ENCODE results near the gene DOCK4.

The DOCK4 gene

GRCh38 chr7:112157072-112157471, 49.1 kb downstream of the DOCK4 start:
- no peak for DNase-seq (ENCODE audit: low spot score)

DNA sequence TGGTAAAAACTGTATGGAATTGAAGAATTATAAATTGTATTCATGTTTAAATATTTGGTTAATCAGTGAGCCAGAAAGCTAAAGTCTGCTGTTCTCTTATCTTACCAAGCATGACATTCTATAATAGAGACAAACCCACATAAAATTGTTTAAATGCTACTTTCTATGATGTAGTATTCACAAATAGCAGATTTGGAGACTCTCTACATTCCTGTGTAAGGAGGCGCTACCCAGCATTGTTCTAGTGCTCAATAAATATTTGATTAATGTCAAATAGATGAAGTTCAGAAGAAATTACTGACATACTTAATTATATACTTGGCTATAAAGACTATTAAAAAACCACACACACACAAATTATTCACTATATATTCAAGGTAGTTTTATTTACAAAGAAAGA, 49.8 kb downstream of the DOCK4 start:
- DNase-seq (ENCODE audit: low spot score): no peak

DNA sequence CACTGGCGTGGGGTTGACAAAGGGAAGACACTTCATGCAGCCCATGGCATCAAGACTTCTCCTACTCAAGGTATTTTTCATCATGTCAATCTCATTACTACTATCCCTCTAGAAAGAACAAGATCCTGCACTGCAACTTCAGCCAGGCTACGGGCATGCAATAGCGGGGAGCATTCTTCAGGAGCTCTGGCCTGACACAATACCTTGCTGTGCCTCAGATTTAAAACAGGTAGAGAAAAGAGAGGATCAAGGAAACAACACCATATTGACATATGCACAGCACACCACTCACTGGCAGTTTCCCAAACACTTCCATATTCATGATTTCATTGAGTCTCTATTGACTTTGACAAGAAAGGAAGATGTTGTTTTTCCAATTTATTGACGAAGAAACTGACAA, 51.5 kb downstream of the DOCK4 start:
- DNase-seq (ENCODE audit: low spot score): no peak

- DNase-seq (ENCODE audit: low spot score): no peak
Measured at GRCh38 chr7:112152186-112152585, 54.0 kb downstream of the DOCK4 start.

DNA sequence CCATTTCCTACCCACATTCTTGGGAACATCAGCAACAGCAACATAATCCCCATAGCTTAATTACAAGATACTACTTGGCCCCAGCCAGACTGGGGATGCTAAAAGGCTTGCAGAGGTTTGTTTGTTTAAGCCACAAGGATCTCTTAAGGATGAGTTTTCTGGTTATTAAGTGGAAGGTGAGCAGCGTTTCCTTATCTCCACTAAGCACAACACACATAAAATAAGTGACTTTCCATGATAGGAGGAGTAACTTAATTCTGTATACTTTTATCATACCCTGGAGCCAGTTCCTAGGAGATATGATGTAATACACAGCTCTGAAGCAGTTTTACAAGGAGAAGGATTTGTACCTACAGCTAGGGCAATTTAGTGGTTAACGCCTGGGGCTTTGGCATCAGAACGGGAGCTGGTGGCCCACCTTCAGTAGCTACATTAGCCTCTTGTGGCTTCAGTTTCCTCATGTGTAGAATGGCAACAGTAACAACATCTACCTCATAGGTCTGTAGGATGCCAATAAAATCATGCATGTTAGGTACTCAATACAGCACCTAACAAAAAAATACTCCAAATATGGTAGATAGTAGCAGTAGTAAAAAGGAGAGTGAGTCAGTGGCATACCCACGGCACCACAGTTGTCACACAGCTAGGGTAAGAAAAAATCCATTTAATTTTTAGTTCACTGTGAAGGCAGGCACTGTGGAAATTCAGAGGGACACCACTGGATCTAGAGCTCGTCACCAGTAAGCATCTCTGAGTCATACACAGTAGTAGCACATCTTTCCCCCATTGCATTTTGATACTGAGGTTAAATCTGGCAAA, 55.2 kb downstream of the DOCK4 start:
- no peak for DNase-seq (ENCODE audit: low spot score)

DNA sequence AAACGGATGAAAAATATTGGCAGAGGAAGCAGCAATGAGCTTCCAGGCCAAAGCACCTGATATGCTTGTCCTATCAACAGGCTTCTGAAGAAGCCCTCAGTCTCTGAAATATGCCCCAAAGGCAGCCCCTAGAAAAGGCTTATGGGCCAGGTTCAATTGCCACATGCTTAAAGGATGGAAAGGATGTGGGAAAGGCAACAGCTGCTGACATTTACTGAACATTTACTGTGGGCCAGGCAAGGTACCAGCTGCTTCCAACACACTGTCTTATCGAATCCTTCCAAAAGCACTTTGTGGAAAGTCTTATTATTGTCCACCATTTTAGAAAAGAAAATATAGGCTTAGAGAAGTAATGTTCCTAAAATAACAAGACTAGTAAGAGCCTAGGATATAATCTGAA, 56.5 kb downstream of the DOCK4 start:
- no peak for DNase-seq (ENCODE audit: low spot score)

GRCh38 chr7:112147793-112148361, 58.3 kb downstream of the DOCK4 start:
- no peak for DNase-seq (ENCODE audit: low spot score)

- DNase-seq (ENCODE audit: low spot score): no peak
Measured at GRCh38 chr7:112145206-112145605, 61.0 kb downstream of the DOCK4 start.

DNA sequence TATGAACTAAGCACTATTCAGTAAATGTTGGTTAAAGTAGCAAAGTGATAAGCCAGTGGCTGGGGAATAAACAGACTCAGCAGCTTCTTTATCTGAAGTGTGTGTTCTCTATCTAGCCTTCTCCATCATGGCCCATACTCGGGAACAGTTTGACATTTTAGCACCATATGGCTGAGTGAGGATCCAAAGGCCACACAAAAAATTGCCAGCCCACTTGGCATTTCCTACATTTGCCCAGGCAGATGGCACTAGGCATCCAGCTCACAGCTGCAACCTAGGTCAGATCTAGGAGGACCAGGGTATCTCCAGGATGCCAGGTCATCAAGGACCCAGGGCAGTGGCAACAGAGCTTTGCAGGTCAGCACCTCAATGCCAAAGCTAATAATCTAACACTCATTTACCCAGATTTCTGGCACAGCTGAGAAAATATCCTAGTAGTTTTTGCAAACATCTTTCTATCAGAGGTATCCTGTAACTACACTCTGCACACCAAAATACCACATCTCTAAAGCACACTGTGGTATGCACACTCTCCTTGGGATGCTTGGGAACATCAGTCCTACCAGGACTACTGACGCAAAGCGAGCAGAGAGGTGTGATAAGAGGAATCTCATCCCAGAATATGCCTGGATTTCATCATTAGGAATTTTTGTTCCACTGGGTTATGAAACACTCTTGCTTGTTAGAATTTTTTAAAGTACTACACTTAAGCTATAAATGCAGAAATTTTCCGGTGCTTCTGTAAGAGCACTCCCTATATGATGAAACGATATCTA, 61.7 kb downstream of the DOCK4 start:
- no peak for DNase-seq (ENCODE audit: low spot score)

DNA sequence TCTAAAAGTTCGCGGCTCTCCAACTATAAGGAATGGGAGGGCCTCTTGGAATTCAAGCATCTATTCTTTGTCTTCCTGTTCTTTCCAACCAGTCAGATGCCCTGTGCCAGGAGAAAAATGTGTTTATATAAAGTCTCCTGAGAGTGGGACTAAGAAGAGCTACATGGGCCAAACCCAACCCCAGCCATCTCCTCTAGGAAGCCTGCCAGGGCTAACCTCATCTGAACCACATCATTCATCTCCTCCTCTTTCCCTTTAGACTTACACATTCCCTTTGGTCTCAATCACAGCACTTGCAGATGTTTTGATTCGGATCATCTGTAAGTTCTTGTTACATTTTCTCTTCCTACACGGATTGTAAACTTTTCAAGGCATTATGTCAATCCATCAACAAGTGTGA, 62.6 kb downstream of the DOCK4 start:
- no peak for DNase-seq (ENCODE audit: low spot score)

DNA sequence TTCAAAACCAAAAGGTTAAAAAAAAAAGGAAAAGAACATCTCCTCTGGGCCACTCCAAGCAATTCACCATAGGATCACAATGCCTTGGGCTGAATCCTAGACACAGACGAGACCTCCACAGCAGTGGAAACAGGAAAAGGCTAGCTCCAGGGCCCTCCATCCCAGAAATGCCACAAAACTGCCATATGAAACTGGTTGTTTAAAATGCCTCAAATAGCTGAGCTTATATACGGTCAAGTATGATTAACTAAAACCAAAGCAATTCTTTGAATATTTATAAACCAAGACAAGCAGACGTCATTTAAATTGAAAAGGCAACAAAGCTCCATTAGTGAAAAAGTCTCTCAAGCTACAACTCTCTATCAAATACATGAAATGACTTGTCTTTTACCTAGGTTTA, 63.1 kb downstream of the DOCK4 start:
- no peak for DNase-seq (ENCODE audit: low spot score)

DNA sequence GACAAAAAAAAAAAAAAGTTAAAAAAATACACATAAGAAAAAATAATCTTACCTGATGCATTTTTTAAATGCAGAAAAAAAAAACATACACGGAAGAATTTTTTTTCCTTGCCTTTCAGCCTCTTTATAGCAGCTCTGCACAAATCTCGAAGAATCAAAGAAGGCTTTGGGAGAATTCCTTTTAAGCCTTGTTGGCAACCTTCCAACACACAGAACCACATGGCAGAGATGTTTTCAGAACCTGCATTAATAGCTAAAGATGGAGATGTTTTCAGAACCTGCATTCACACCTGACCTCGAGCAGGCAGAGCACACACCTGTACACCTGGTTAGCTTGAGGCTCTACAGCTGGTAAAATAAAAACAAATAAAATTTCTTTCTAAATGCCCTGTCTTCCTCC, 65.6 kb downstream of the DOCK4 start:
- no peak for DNase-seq (ENCODE audit: low spot score)

DNA sequence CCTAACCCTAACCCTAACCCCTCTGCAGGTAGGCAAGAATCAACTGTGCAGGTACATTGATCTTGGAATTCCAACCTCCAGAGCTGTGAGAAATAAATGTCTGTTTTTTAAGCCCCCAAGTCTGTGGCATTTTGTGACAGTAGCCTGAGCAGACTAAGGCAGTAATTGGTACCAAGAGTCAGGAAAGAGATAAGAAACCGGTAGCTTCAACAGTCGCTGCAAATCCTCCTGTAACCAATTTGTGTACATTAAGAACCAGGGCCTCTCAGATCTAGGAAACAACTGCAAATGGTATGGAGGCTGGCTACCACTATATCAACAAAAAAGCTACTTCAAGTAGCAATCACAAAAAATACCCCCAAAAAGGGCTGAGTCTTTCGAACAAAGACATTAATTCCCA, 67.3 kb downstream of the DOCK4 start:
- no peak for DNase-seq (ENCODE audit: low spot score)

DNA sequence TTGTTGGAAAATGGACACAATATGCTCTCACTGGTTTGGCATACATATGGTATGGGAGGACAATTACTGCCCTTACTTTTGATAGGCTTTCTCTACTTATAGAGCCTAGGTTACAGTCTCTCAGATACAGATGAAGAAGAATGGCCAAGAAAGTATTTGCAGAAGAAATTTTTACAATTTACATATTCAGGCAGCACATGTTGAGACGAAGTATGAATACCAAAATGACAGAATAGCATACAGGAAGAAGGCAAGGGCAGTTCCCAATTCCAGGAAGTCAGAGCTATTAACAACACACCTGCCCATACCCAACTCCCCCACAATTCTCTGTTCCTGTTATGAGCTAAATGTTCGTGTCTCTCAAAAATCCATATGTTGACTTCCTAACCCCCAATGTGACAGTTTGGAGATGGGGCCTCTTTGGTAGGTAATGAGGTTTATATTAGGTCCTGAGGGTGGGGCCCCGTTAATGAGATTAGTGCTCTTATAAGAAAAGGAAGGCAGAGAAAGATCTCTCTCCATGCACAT, 67.8 kb downstream of the DOCK4 start:
- DNase-seq (ENCODE audit: low spot score): no peak

- DNase-seq (ENCODE audit: low spot score): no peak
Measured at GRCh38 chr7:112137141-112138101, 68.8 kb downstream of the DOCK4 start.

- no peak for DNase-seq (ENCODE audit: low spot score)
Measured at GRCh38 chr7:112136271-112137008, 69.8 kb downstream of the DOCK4 start.

DNA sequence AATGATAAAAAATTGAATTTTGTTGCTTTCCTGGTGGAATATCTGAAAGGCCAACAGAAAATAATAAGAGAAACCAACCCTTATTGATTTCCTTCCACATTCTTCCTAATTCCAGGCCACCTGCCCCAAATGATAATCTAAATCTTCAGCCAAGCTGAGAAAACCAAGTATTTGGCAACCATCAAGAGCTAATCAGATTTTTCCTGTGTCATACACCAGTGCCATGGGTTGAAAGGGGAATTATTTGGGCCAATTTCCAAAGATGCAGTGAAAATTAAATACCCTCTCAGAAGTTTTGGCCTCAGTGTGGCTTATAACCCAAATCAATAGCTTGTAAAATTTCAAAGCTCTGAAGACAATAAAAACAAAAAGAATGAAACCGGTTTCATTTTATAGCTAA, 70.4 kb downstream of the DOCK4 start:
- DNase-seq (ENCODE audit: low spot score): no peak

DNA sequence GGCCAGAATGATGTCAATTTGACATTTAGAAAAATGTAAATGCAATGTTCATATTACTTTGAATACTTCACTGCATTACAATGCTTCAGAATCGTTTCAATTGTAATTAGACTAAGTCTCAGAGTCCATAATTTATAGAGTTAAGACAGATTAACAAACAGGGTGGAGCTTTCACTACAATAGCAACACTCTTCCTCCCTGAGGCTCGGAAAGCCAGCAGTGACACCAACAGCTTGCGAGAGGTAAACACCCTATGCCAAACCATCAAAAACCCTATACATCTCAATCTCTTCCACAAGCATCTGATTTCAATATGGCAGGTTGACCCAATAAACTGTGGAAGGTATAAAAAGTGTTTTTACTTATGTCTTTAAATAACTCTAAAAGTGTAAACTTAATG, 72.2 kb downstream of the DOCK4 start:
- DNase-seq (ENCODE audit: low spot score): no peak

DNA sequence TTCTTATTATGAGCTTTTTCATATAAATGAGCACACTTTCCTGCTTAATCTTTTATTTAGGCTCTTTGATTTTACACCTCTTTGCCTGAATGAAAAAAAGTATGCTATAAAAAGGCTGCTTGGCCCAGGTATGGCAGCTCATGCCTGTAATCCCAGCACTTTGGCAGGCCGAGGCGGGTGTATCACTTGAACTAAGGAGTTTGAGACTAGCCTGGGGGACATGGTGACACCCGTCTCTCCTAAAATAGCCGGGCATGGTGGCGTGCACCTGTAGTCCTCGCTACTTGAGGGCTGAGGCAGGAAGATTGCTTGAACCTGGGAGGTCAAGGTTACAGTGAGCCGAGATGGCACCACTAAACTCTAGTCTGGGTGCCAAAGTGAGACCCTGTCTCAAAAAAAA, 72.9 kb downstream of the DOCK4 start:
- no peak for DNase-seq (ENCODE audit: low spot score)

DNA sequence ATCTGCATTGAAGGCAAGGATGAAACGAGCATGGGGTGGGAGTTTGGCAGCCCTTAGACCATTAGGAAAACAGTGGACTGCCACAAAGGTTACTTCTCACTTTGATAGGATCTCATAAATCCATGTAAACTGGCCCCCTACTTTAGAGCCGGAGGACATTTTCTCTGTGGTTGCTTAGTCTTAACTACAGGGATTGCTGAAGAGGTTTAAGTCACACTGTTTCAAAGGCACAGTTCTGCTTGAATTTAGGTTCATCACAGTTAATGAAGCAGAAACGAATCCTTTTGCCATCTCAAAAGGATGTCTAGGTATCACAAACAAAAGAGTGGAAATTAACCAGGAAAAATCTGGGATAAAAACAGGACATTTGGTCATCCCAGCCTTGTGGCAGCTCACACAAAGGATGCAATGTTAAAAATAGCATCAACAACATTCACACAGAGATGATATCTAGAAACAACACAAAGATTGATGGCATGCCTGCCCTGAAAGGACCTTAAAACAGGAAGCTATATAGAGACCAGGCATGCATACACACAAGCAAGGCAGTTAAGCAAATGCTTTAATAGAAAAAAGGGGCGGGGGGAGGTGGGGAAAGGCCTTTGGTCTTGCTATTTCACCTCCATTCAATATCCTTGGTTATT, 74.0 kb downstream of the DOCK4 start:
- DNase-seq (ENCODE audit: low spot score): no peak

Measured in left forelimb (tissue), 1 donor.